Midbrain (tissue), 1 donor: ENCODE results near the gene MUSTN1.

ENCODE experiments used
- DNase-seq: peaks from one replicate; lab custom pipeline; 2025; lab: John Stamatoyannopoulos, UW

Gene MUSTN1

GRCh38 chr3:52805270-52806039, 29.4 kb downstream of the MUSTN1 start:
- no peak for DNase-seq

- DNase-seq: no peak
Observed at GRCh38 chr3:52801839-52802238, 33.0 kb downstream of the MUSTN1 start.

- DNase-seq: no peak
Observed at GRCh38 chr3:52800079-52800478, 34.7 kb downstream of the MUSTN1 start.

GRCh38 chr3:52798978-52799476, 35.8 kb downstream of the MUSTN1 start:
- no peak for DNase-seq

GRCh38 chr3:52798376-52798977, 36.3 kb downstream of the MUSTN1 start:
- no peak for DNase-seq

- DNase-seq: no peak
Observed at GRCh38 chr3:52796411-52796810, 38.4 kb downstream of the MUSTN1 start.

- DNase-seq: no peak
Observed at GRCh38 chr3:52795298-52795900, 39.4 kb downstream of the MUSTN1 start.

- no peak for DNase-seq
Observed at GRCh38 chr3:52794612-52795099, 40.2 kb downstream of the MUSTN1 start, which contains the start of gene ITIH3. Gene ITIH3 (plus strand): TSS chr3:52794796. CDS start chr3:52794804, 8 bp downstream.

- DNase-seq: no peak
Observed at GRCh38 chr3:52793702-52794611, 40.9 kb downstream of the MUSTN1 start.

GRCh38 chr3:52792961-52793695, 41.7 kb downstream of the MUSTN1 start:
- no peak for DNase-seq

- DNase-seq: no peak
Observed at GRCh38 chr3:52792413-52792812, 42.4 kb downstream of the MUSTN1 start.

- DNase-seq: no peak
Observed at GRCh38 chr3:52791928-52792327, 42.9 kb downstream of the MUSTN1 start.

- no peak for DNase-seq
Observed at GRCh38 chr3:52791366-52791765, 43.5 kb downstream of the MUSTN1 start.

- no peak for DNase-seq
Observed at GRCh38 chr3:52790741-52791140, 44.1 kb downstream of the MUSTN1 start.

- no peak for DNase-seq
Observed at GRCh38 chr3:52790337-52790736, 44.5 kb downstream of the MUSTN1 start.

- no peak for DNase-seq
Observed at GRCh38 chr3:52789746-52790040, 45.1 kb downstream of the MUSTN1 start.

- DNase-seq: no peak
Observed at GRCh38 chr3:52788890-52789745, 45.7 kb downstream of the MUSTN1 start.

- no peak for DNase-seq
Observed at GRCh38 chr3:52787672-52788625, 46.9 kb downstream of the MUSTN1 start.

GRCh38 chr3:52787246-52787645, 47.6 kb downstream of the MUSTN1 start:
- DNase-seq: no peak
